Upper lobe of left lung (tissue), 6 donors: ENCODE data around the gene TCHHL1. TPM values are rescaled to one million over a fixed set of nuclear protein-coding genes. Genes with fewer than 3 reads are reported as not detected.

ENCODE experiments used
- ATAC-seq, 2 donors: fragments of 200-7000 bp; cut with Tn5 transposase; one replicate each; pipeline ENCODE4 v1.9.1; 2022; ENCODE audit warnings: mild to moderate bottlenecking in 2 of 2, moderate library complexity in 2 of 2; ENCODE audit not compliant: low FRiP score in 2 of 2
- DNase-seq, 2 donors: peaks; one replicate each; pipeline ENCODE4 v3.0.0-alpha.2; 2019 to 2020
- H3K27ac ChIP-seq, 4 donors: fragments of 200-600 bp; sonication (generic); one replicate each; pipeline ENCODE4 v1.5.1; 2016 to 2019
- H3K27me3 ChIP-seq, 4 donors: fragments of 200-600 bp; sonication (generic); one replicate each; pipeline ENCODE4 v1.5.1; 2017 to 2019
- H3K36me3 ChIP-seq, 4 donors: fragments of 200-600 bp; sonication (generic); one replicate each; pipeline ENCODE4 v1.5.1; 2016 to 2019
- H3K4me1 ChIP-seq, 4 donors: fragments of 200-600 bp; sonication (generic); one replicate each; pipeline ENCODE4 v1.5.1; 2018 to 2019
- H3K4me3 ChIP-seq, 4 donors: fragments of 200-600 bp; sonication (generic); one replicate each; pipeline ENCODE4 v1.5.1; 2017 to 2019; ENCODE audit warnings: mild to moderate bottlenecking in 2 of 4, moderate library complexity in 1 of 4
- H3K9me3 ChIP-seq, 4 donors: fragments of 200-600 bp; sonication (generic); one replicate each; pipeline ENCODE4 v1.5.1; 2018 to 2019
- EP300 ChIP-seq, 4 donors: sonication (generic); formaldehyde crosslinking; IDR thresholded peaks; one replicate each; pipeline ENCODE4 v1.5.1; 2017; ENCODE audit warnings: antibody characterized with exemption in 4 of 4, control low read depth in 2 of 4
- POLR2A ChIP-seq, 4 donors: fragments of 450-650 bp; IDR thresholded peaks; one replicate each; pipeline ENCODE4 v1.5.1; 2016 to 2017; ENCODE audit warnings: antibody characterized with exemption in 4 of 4, mild to moderate bottlenecking in 2 of 4
- POLR2AphosphoS5 ChIP-seq, 2 donors: sonication (generic); formaldehyde crosslinking; IDR thresholded peaks; one replicate each; pipeline ENCODE4 v1.5.1; 2017; ENCODE audit warnings: antibody characterized with exemption in 2 of 2
- WGBS, 2 donors: methylation state at CpG; one replicate each; pipeline ENCODE4 v1.1.5; 2017 to 2018; 5-methylcytosine and 5-hydroxymethylcytosine counted together
- total RNA-seq, 6 donors: library from RNA; depleted of rRNA in 4 of 6; stranded (reverse); fragments of >200 nt in 4 of 6; gene quantifications; one replicate each; pipeline versions ENCODE4 v1.1.0 to v1.2.1, GENCODE V29; 2016 to 2021
- TF ChIP-seq, protein P1 (sequence below), 6 experiments: fragments of 450-650 bp in 4 of 6; fragments of 200-600 bp in 2 of 6; sonication (generic) in 2 of 6; IDR thresholded peaks; one replicate each; pipeline ENCODE4 v1.5.1; 2016 to 2019; ENCODE audit warnings: antibody characterized with exemption in 6 of 6
- donor health status: DM: no; HTN: no; CAD: no; lungs with moderate emphysema.
- donor health status: DM: no; HTN: yes; CAD: no; lungs with severe emphysema.

TCHHL1 gene
- total RNA-seq, 6 donors from 2014 or later = not detected

- Histone ChIP-seq H3K36me3 (no peaks in the 10 kb centered on the region), H3K27me3 (peaks cover 0 to 7% (median 0%) of the 10 kb centered on the region in 4 donors), H3K4me1 (no peaks in the 10 kb centered on the region)
Observed at GRCh38 chr1:152118915-152119314, 30.1 kb upstream of the TCHHL1 start.

GRCh38 chr1:152115344-152115743 lies 26.5 kb upstream of the TCHHL1 start, which contains the start of gene TCHH:
Gene TCHH, minus strand, starts transcription at chr1:152115444. Its CDS starts 1,364 bp downstream, at chr1:152114080.
- H3K36me3 ChIP-seq = no peaks in the 10 kb centered on the region
- H3K27me3 ChIP-seq = peaks cover 0 to 34% (median 17%) of the 10 kb centered on the region in 4 donors
- 60 to 64% methylated on average over 4 of the region's 4 CpGs for WGBS, 2 donors
- no peak within 1 kb of the TSS for H3K27ac ChIP-seq
- H3K4me1 ChIP-seq = peaks cover 25 to 28% (median 26%) of the 10 kb centered on the region in 4 donors
- DNase-seq (no peak), ATAC-seq (no peak)
- H3K9me3 ChIP-seq = no peaks in the 10 kb centered on the region
- no peak within 1 kb of the TSS for H3K4me3 ChIP-seq
- TF ChIP-seq POLR2A (IDR thresholded peaks at IDR 0.05) (no peak), POLR2AphosphoS5 (IDR thresholded peaks at IDR 0.05) (no peak), EP300 (IDR thresholded peaks at IDR 0.05) (no peak)
- TF ChIP-seq, protein P1, sequence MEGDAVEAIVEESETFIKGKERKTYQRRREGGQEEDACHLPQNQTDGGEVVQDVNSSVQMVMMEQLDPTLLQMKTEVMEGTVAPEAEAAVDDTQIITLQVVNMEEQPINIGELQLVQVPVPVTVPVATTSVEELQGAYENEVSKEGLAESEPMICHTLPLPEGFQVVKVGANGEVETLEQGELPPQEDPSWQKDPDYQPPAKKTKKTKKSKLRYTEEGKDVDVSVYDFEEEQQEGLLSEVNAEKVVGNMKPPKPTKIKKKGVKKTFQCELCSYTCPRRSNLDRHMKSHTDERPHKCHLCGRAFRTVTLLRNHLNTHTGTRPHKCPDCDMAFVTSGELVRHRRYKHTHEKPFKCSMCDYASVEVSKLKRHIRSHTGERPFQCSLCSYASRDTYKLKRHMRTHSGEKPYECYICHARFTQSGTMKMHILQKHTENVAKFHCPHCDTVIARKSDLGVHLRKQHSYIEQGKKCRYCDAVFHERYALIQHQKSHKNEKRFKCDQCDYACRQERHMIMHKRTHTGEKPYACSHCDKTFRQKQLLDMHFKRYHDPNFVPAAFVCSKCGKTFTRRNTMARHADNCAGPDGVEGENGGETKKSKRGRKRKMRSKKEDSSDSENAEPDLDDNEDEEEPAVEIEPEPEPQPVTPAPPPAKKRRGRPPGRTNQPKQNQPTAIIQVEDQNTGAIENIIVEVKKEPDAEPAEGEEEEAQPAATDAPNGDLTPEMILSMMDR (IDR thresholded peaks at IDR 0.05) = no peak

More at GRCh38 chr1:152118915-152119314, 30.1 kb upstream of the TCHHL1 start:
- Histone ChIP-seq H3K9me3 (no peaks in the 10 kb centered on the region), H3K27ac (no peak overlapping the region), H3K4me3 (no peak overlapping the region)
- no peak for ATAC-seq
- 95 to 100% methylated on average over 1 of the region's 1 CpG for WGBS, 2 donors
- DNase-seq = no peak
- no peak for TF ChIP-seq POLR2AphosphoS5 (IDR thresholded peaks at IDR 0.05)
- no peak for TF ChIP-seq EP300 (IDR thresholded peaks at IDR 0.05)
- TF ChIP-seq, protein P1 (IDR thresholded peaks at IDR 0.05) = no peak
- TF ChIP-seq POLR2A (IDR thresholded peaks at IDR 0.05) = no peak

GRCh38 chr1:152112885-152113432 lies 24.1 kb upstream of the TCHHL1 start:
- Histone ChIP-seq H3K27me3 (peaks cover 0 to 55% (median 28%) of the 10 kb centered on the region in 4 donors), H3K9me3 (peaks cover under 1 to 14% (median 8%) of the 10 kb centered on the region in 4 donors), H3K27ac (no peak overlapping the region), H3K36me3 (no peaks in the 10 kb centered on the region), H3K4me3 (peak overlapping the region in 1 of 4 donors; percentile 46), H3K4me1 (peaks cover 36 to 52% (median 44%) of the 10 kb centered on the region in 4 donors)
- no peak for DNase-seq
- TF ChIP-seq, protein P1 (IDR thresholded peaks at IDR 0.05) = no peak
- no peak for TF ChIP-seq POLR2A (IDR thresholded peaks at IDR 0.05)
- TF ChIP-seq EP300 (IDR thresholded peaks at IDR 0.05) = no peak
- no peak for ATAC-seq
- WGBS, 2 donors = 29% methylated on average over 13 of the region's 13 CpGs

GRCh38 chr1:152112101-152112884 lies 23.4 kb upstream of the TCHHL1 start:
- 3 to 6% methylated on average over 46 to 53 of the region's 53 CpGs for WGBS, 2 donors
- peak in 1 of 2 donors; percentile 60 for DNase-seq

More at GRCh38 chr1:152112101-152112884, 23.4 kb upstream of the TCHHL1 start:
- peak overlapping the region in 3 of 4 donors; percentile 37 to 51 (median 46) for H3K4me3 ChIP-seq
- no peak for ATAC-seq
- no peak overlapping the region for H3K27ac ChIP-seq
- peaks cover 36 to 52% (median 45%) of the 10 kb centered on the region in 4 donors for H3K4me1 ChIP-seq
- H3K9me3 ChIP-seq = peaks cover 3 to 18% (median 12%) of the 10 kb centered on the region in 4 donors
- H3K27me3 ChIP-seq = peaks cover 0 to 62% (median 31%) of the 10 kb centered on the region in 4 donors
- no peaks in the 10 kb centered on the region for H3K36me3 ChIP-seq
- TF ChIP-seq EP300 (IDR thresholded peaks at IDR 0.05) = no peak
- TF ChIP-seq, protein P1 (IDR thresholded peaks at IDR 0.05) = no peak
